ENCODE results near the gene HSH2D.
A peak's percentile ranks its signal among the peaks of the same experiment; 100 is the strongest.

The HSH2D gene

GRCh38 chr19:16197622-16198369, 54.3 kb downstream of the HSH2D start, which contains the start of gene AP1M1:
AP1M1 (plus strand) TSS chr19:16197911; CDS start chr19:16198027, 116 bp downstream.
- FAIRE-seq (no peak), DNase-seq (ENCODE audit: insufficient read length, low spot score) (peak; percentile 96)
- no peak for TF ChIP-seq CTCF (IDR thresholded peaks at IDR 0.05; ENCODE audit: insufficient read depth, missing control alignments)

GRCh38 chr19:16198370-16198651, 54.8 kb downstream of the HSH2D start:
- DNase-seq (ENCODE audit: insufficient read length, low spot score) (no peak), FAIRE-seq (no peak)
- TF ChIP-seq CTCF (IDR thresholded peaks at IDR 0.05; ENCODE audit: insufficient read depth, missing control alignments), result no peak

- FAIRE-seq, result no peak
- no peak for TF ChIP-seq CTCF (IDR thresholded peaks at IDR 0.05; ENCODE audit: insufficient read depth, missing control alignments)
- no peak for DNase-seq (ENCODE audit: insufficient read length, low spot score)
Observed at GRCh38 chr19:16199275-16199932, 55.9 kb downstream of the HSH2D start.

GRCh38 chr19:16200038-16201010, 56.8 kb downstream of the HSH2D start:
- FAIRE-seq (no peak), DNase-seq (ENCODE audit: insufficient read length, low spot score) (no peak)
- no peak for TF ChIP-seq CTCF (IDR thresholded peaks at IDR 0.05; ENCODE audit: insufficient read depth, missing control alignments)

- DNase-seq (ENCODE audit: insufficient read length, low spot score) (no peak), FAIRE-seq (no peak)
- TF ChIP-seq CTCF (IDR thresholded peaks at IDR 0.05; ENCODE audit: insufficient read depth, missing control alignments), result no peak
Observed at GRCh38 chr19:16201011-16201391, 57.5 kb downstream of the HSH2D start.

GRCh38 chr19:16202320-16203255, 59.1 kb downstream of the HSH2D start:
- DNase-seq (ENCODE audit: insufficient read length, low spot score), result no peak
- no peak for FAIRE-seq
- no peak for TF ChIP-seq CTCF (IDR thresholded peaks at IDR 0.05; ENCODE audit: insufficient read depth, missing control alignments)
